DOHH2 (cell line): ENCODE measurements around the gene ACIN1.

Source experiments
- EZH2phosphoT487 ChIP-seq: fragments of 200-600 bp; sonication (generic); IDR thresholded peaks from 2 replicates; pipeline ENCODE4 v1.6.1; 2017; ENCODE audit warnings: borderline replicate concordance, mild to moderate bottlenecking, antibody characterized with exemption, low read length, moderate library complexity, mixed read lengths
- TF ChIP-seq, protein P1 (sequence below): fragments of 200-600 bp; sonication (generic); IDR thresholded peaks from one replicate; pipeline ENCODE4 v1.5.1; 2014; ENCODE audit warnings: antibody characterized with exemption, mild to moderate bottlenecking, low read depth, low read length; ENCODE audit not compliant: poor library complexity, severe bottlenecking

- TF ChIP-seq, protein P1, sequence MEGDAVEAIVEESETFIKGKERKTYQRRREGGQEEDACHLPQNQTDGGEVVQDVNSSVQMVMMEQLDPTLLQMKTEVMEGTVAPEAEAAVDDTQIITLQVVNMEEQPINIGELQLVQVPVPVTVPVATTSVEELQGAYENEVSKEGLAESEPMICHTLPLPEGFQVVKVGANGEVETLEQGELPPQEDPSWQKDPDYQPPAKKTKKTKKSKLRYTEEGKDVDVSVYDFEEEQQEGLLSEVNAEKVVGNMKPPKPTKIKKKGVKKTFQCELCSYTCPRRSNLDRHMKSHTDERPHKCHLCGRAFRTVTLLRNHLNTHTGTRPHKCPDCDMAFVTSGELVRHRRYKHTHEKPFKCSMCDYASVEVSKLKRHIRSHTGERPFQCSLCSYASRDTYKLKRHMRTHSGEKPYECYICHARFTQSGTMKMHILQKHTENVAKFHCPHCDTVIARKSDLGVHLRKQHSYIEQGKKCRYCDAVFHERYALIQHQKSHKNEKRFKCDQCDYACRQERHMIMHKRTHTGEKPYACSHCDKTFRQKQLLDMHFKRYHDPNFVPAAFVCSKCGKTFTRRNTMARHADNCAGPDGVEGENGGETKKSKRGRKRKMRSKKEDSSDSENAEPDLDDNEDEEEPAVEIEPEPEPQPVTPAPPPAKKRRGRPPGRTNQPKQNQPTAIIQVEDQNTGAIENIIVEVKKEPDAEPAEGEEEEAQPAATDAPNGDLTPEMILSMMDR: no peak
- TF ChIP-seq EZH2phosphoT487: no peak
Observed at GRCh38 chr14:23085458-23085857, 9.5 kb downstream of the ACIN1 start.
